Glutamatergic neuron (in vitro differentiated cells): Measurements from ENCODE around the gene HOXB4. TPM values are rescaled to one million over a fixed set of nuclear protein-coding genes. Genes with fewer than 3 reads are reported as not detected.

Experiments used
- DNase-seq: peaks from one replicate; pipeline ENCODE4 v3.0.0; 2022
- H3K27ac Mint-ChIP-seq: one replicate; pipeline ENCODE4 v1.8.0; 2020; ENCODE audit warnings: mild to moderate bottlenecking, mixed read lengths, inconsistent platforms; ENCODE audit not compliant: unreplicated experiment
- H3K27me3 Mint-ChIP-seq: one replicate; pipeline ENCODE4 v1.8.0; 2020; ENCODE audit warnings: mild to moderate bottlenecking, moderate library complexity, mixed read lengths, inconsistent platforms; ENCODE audit not compliant: unreplicated experiment
- H3K36me3 Mint-ChIP-seq: one replicate; pipeline ENCODE4 v1.8.0; 2020; ENCODE audit warnings: mild to moderate bottlenecking, mixed read lengths, inconsistent platforms; ENCODE audit not compliant: unreplicated experiment
- H3K4me1 Mint-ChIP-seq: one replicate; pipeline ENCODE4 v1.8.0; 2020; ENCODE audit warnings: mild to moderate bottlenecking, low read depth, mixed read lengths, inconsistent platforms; ENCODE audit not compliant: unreplicated experiment
- H3K4me3 Mint-ChIP-seq: one replicate; pipeline ENCODE4 v1.8.0; 2020; ENCODE audit warnings: mild to moderate bottlenecking, mixed read lengths, inconsistent platforms; ENCODE audit not compliant: unreplicated experiment
- H3K9me3 Mint-ChIP-seq: one replicate; pipeline ENCODE4 v1.8.0; 2020; ENCODE audit warnings: mild to moderate bottlenecking, moderate library complexity, mixed read lengths, inconsistent platforms; ENCODE audit not compliant: unreplicated experiment
- CTCF ChIP-seq: fragments of 200-600 bp; sonication (generic); IDR thresholded peaks from one replicate; pipeline ENCODE4 v1.5.0; 2021; ENCODE audit not compliant: partially characterized antibody, unreplicated experiment
- total RNA-seq: library from RNA; stranded (reverse); fragmentation: NEBNext Ultra II Directional; extraction: Animal tissue kit (Norgen Biotek cat#: 25700); gene quantifications from one replicate; pipeline ENCODE4 v1.2.1, GENCODE V29; 2021; ENCODE audit not compliant: unreplicated experiment

The HOXB4 gene
- total RNA-seq, 1 donor from 2014 or later = not detected

- TF ChIP-seq CTCF = no peak
- Mint-ChIP-seq H3K27ac (no peak overlapping the region), H3K4me3 (no peak overlapping the region), H3K9me3 (peaks cover 8% of the 10 kb centered on the region), H3K27me3 (peaks cover 54% of the 10 kb centered on the region), H3K4me1 (peaks cover 2% of the 10 kb centered on the region), H3K36me3 (no peaks in the 10 kb centered on the region)
- DNase-seq = no peak
Observed at GRCh38 chr17:48599354-48599753, 21.2 kb upstream of the HOXB4 start.

GRCh38 chr17:48598736-48599135 lies 20.6 kb upstream of the HOXB4 start:
- no peaks in the 10 kb centered on the region for H3K36me3 Mint-ChIP-seq
- H3K27ac Mint-ChIP-seq = no peak overlapping the region
- H3K4me1 Mint-ChIP-seq = peaks cover 2% of the 10 kb centered on the region
- H3K4me3 Mint-ChIP-seq = no peak overlapping the region
- no peak for TF ChIP-seq CTCF
- H3K9me3 Mint-ChIP-seq = peaks cover 8% of the 10 kb centered on the region
- H3K27me3 Mint-ChIP-seq = peaks cover 53% of the 10 kb centered on the region
- DNase-seq = no peak

GRCh38 chr17:48597778-48598631 lies 19.9 kb upstream of the HOXB4 start:
- Mint-ChIP-seq H3K4me1 (peaks cover 2% of the 10 kb centered on the region), H3K9me3 (peaks cover 3% of the 10 kb centered on the region), H3K27me3 (peaks cover 49% of the 10 kb centered on the region), H3K4me3 (no peak overlapping the region), H3K27ac (no peak overlapping the region), H3K36me3 (no peaks in the 10 kb centered on the region)
- no peak for TF ChIP-seq CTCF
- no peak for DNase-seq

- H3K4me3 Mint-ChIP-seq = no peak overlapping the region
- no peak overlapping the region for H3K27ac Mint-ChIP-seq
- H3K4me1 Mint-ChIP-seq = peaks cover 2% of the 10 kb centered on the region
- H3K27me3 Mint-ChIP-seq = peaks cover 48% of the 10 kb centered on the region
- no peak for TF ChIP-seq CTCF
- no peaks in the 10 kb centered on the region for H3K36me3 Mint-ChIP-seq
- peaks cover 2% of the 10 kb centered on the region for H3K9me3 Mint-ChIP-seq
- no peak for DNase-seq
Observed at GRCh38 chr17:48597528-48597777, 19.3 kb upstream of the HOXB4 start.

- no peak overlapping the region for H3K27ac Mint-ChIP-seq
- peaks cover 2% of the 10 kb centered on the region for H3K4me1 Mint-ChIP-seq
- DNase-seq = no peak
- no peaks in the 10 kb centered on the region for H3K36me3 Mint-ChIP-seq
- peaks cover 46% of the 10 kb centered on the region for H3K27me3 Mint-ChIP-seq
- TF ChIP-seq CTCF = no peak
- H3K9me3 Mint-ChIP-seq = peaks cover 2% of the 10 kb centered on the region
- H3K4me3 Mint-ChIP-seq = no peak overlapping the region
Observed at GRCh38 chr17:48596735-48597527, 18.8 kb upstream of the HOXB4 start.
